Brain microvascular endothelial cell (primary cell): Measurements from ENCODE around the gene TRPC4AP.

Experiments
- DNase-seq: peaks from one replicate; pipeline ENCODE4 v3.0.0-alpha.2; 2020
- H3K27ac ChIP-seq: fragments of 250-450 bp; sonication (Bioruptor Pico); 2 replicates; pipeline ENCODE4 v1.5.1; 2020; ENCODE audit warnings: mild to moderate bottlenecking, moderate library complexity
- H3K27me3 ChIP-seq: fragments of 250-450 bp; sonication (Bioruptor Pico); replicated peaks from 2 replicates; pipeline ENCODE4 v1.5.1; 2020; ENCODE audit warnings: mild to moderate bottlenecking
- H3K36me3 ChIP-seq: fragments of 250-450 bp; sonication (Bioruptor Pico); replicated peaks from 2 replicates; pipeline ENCODE4 v1.5.1; 2020; ENCODE audit warnings: mild to moderate bottlenecking
- H3K4me3 ChIP-seq: 2 replicates; pipeline ENCODE4 v1.5.1; 2011; ENCODE audit warnings: low read depth, mild to moderate bottlenecking, control low read depth, low read length, moderate library complexity
- CTCF ChIP-seq: IDR thresholded peaks from 2 replicates; pipeline ENCODE4 v1.5.1; 2011; ENCODE audit warnings: low read depth, mild to moderate bottlenecking, moderate library complexity, low read length, control low read depth, inconsistent platforms; ENCODE audit errors: missing control alignments
- in situ Hi-C: cut with HindIII; loops from 2 replicates; pipeline ENCODE4 v1.10.0; 2017; ENCODE audit warnings: low sequenced_read_pairs, low pct_ligation_motif_present

Gene TRPC4AP

GRCh38 chr20:35020108-35020928 is 72.3 kb downstream of the TRPC4AP start:
- in situ Hi-C loops = no loop called here
- Histone ChIP-seq H3K27ac (no peak overlapping the region), H3K27me3 (no peaks in the 10 kb centered on the region), H3K36me3 (peaks cover 60% of the 10 kb centered on the region), H3K4me3 (no peak overlapping the region)
- no peak for TF ChIP-seq CTCF
- DNase-seq = no peak

GRCh38 chr20:35018590-35019371 is 73.8 kb downstream of the TRPC4AP start:
- H3K36me3 ChIP-seq = peaks cover 62% of the 10 kb centered on the region
- H3K4me3 ChIP-seq = no peak overlapping the region
- no peak for DNase-seq
- no peak overlapping the region for H3K27ac ChIP-seq
- H3K27me3 ChIP-seq = no peaks in the 10 kb centered on the region
- TF ChIP-seq CTCF = no peak
- in situ Hi-C loops = no loop called here

- in situ Hi-C loops = no loop called here
- no peak for TF ChIP-seq CTCF
- no peak overlapping the region for H3K27ac ChIP-seq
- H3K4me3 ChIP-seq = no peak overlapping the region
- no peak for DNase-seq
- H3K36me3 ChIP-seq = peaks cover 69% of the 10 kb centered on the region
- no peaks in the 10 kb centered on the region for H3K27me3 ChIP-seq
Measured at GRCh38 chr20:35017099-35017835, 75.3 kb downstream of the TRPC4AP start.

GRCh38 chr20:35015863-35016193 is 76.8 kb downstream of the TRPC4AP start:
- in situ Hi-C loops = no loop called here

GRCh38 chr20:35014537-35014936 is 78.1 kb downstream of the TRPC4AP start:
- Histone ChIP-seq H3K27ac (no peak overlapping the region), H3K27me3 (no peaks in the 10 kb centered on the region), H3K4me3 (no peak overlapping the region), H3K36me3 (peaks cover 66% of the 10 kb centered on the region)
- no peak for DNase-seq
- TF ChIP-seq CTCF = no peak
- in situ Hi-C loops = no loop called here

More at GRCh38 chr20:35015863-35016193, 76.8 kb downstream of the TRPC4AP start:
- Histone ChIP-seq H3K27ac (no peak overlapping the region), H3K4me3 (no peak overlapping the region), H3K27me3 (no peaks in the 10 kb centered on the region), H3K36me3 (peaks cover 68% of the 10 kb centered on the region)
- no peak for DNase-seq
- TF ChIP-seq CTCF = no peak
